ENCODE results near the gene TGM1.

The TGM1 gene

DNA sequence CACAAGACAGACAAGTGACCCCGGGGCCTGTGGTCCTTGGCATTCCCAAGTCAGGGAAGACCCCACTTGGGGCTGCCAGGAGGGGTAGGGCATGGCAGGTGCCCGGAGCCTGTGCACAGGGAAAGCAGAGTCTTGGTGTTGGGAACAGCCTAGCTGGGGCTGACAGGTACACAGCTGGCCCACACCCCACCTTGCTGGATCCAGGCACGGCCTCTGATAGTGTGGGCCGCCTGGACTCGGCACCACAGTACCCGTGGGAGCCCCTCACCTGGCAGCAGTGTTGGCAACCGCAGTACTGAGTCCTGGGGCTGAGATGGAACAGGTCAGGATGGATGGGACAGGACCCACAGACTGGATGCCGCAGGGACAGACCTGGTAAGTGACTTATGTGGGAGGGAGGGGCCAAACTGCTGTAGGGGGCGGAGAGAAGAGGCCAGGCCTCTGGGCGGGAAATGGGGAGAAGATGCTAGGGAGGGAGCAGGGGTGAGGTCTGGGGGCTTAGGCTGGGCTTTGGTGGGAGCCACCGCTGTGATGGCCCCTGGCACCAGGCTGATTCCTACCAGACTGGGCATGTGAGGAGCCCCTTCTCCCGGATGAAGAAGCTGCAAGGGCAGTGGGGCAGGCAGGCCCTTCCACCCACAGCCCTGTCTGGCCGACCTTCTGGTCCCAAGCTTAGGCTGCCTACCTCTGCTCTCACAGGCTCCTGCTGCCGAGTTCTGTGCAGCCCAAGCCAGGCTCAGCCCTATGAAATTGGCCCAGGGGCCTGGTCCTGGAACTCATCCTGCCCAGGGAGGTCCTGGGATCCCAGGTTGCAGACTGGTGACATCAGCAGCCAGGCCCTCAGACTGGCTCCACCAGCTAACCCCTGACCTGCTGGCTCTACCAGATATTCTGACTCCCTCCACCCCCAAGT lies at the start of gene TGM1:
TGM1 (minus strand) TSS at position 357 of the 913 bp plus-strand sequence. CDS start 825 bp downstream, outside the sequence.
- DNase-seq: no peak

DNA sequence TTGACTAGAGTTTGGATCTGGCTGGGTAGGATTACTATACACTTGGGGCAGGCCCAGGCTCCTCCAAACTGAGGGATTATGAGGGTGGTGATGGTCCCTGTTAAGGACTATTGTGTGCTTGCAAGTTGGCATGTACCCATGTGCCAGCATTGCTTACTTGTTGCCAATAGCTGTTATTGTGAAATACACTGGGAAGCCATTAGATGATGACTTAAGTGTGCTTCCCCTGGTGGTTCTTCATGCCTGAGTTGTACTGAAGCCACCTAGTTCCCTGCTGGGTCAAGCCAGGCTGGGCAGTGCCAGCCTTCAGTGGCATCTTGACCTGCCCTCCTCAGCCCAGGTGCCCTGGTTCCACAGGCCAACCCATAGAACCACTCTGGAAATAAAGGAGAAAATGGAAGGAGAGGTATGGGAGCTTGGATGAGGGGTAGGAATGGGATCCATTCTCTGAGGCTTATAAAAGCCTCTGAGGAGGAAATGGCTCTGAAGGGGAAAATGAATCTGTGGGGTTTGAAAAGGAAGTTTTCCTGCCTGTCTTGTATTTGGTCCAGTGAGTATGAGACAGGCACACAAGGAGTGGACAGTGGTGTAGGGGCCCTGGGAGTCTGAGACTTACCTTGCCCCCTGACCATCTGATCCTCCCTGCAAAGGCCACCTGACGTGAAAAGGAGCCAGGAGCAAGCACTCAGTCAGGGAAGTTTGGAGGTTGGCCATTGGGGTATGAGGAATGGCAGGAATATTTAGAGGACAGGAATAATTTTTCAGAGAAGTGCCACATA lies 49.0 kb upstream of the TGM1 start:
- DNase-seq: no peak

DNA sequence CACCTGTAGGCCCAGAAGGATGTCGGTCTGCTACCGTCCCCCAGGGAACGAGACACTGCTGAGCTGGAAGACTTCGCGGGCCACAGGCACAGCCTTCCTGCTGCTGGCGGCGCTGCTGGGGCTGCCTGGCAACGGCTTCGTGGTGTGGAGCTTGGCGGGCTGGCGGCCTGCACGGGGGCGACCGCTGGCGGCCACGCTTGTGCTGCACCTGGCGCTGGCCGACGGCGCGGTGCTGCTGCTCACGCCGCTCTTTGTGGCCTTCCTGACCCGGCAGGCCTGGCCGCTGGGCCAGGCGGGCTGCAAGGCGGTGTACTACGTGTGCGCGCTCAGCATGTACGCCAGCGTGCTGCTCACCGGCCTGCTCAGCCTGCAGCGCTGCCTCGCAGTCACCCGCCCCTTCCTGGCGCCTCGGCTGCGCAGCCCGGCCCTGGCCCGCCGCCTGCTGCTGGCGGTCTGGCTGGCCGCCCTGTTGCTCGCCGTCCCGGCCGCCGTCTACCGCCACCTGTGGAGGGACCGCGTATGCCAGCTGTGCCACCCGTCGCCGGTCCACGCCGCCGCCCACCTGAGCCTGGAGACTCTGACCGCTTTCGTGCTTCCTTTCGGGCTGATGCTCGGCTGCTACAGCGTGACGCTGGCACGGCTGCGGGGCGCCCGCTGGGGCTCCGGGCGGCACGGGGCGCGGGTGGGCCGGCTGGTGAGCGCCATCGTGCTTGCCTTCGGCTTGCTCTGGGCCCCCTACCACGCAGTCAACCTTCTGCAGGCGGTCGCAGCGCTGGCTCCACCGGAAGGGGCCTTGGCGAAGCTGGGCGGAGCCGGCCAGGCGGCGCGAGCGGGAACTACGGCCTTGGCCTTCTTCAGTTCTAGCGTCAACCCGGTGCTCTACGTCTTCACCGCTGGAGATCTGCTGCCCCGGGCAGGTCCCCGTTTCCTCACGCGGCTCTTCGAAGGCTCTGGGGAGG lies 47.9 kb upstream of the TGM1 start, which contains the start of gene LTB4R:
LTB4R (plus strand) TSS at position 857 of the 959 bp plus-strand sequence. CDS start 4,150 bp downstream, outside the sequence.
- peak; percentile 66 for DNase-seq

DNA sequence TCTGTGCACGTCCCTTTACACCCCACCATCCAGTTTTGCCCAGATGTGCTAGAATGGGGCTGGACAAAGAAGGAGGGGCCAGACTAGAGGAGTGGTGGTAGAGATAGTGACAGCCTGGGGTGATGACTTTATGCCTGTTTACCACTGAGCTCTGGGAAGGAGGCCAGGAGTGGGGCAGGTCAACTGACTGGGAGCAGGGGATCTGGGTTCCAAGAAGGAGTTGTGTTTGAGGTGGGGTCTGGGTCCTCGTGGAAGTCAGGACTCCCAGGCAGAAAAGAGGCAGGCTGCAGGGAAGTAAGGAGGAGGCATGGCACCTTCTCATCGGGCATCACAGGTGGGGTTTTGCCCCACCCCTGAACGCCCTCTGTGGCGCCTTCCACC lies 47.3 kb upstream of the TGM1 start:
- no peak for DNase-seq

DNA sequence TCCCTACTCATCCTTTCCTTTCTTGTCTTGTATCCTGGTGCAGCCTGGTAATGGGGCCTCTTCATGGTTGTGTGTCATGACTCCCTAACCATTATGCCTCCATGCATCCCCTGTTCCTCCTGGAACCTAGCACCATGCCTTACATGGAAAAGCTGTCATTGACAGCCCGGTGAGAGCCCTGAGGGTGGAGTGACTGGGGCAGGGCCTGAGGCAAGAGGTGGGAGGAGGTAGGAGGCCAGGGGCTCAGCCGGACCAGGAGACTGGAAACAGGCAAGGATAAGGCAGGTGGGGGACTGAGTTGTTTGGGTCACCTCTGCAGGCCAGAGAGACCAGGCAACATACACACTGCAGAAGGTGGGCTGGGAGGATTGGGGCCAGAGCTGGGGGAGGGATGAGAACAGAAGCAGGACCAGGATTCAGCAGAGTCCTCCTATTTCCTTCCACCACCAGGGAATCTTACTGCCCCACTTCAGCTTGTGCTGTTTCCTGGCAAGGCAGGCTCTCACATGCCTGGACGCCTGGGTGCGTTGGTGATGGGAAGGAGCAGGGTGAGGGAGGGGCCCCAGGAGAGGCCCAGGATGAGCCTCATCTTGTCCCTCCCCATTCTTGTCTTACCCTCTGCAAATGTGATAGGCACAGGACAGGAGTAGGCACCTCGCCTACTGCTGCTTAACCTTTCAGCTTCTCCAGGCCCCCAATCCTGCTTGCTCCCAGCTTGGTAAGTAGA lies 46.7 kb upstream of the TGM1 start, which contains the start of gene LTB4R2:
LTB4R2 (plus strand) TSS at position 603 of the 727 bp plus-strand sequence. CDS start 525 bp downstream, outside the sequence.
- no peak for DNase-seq

DNA sequence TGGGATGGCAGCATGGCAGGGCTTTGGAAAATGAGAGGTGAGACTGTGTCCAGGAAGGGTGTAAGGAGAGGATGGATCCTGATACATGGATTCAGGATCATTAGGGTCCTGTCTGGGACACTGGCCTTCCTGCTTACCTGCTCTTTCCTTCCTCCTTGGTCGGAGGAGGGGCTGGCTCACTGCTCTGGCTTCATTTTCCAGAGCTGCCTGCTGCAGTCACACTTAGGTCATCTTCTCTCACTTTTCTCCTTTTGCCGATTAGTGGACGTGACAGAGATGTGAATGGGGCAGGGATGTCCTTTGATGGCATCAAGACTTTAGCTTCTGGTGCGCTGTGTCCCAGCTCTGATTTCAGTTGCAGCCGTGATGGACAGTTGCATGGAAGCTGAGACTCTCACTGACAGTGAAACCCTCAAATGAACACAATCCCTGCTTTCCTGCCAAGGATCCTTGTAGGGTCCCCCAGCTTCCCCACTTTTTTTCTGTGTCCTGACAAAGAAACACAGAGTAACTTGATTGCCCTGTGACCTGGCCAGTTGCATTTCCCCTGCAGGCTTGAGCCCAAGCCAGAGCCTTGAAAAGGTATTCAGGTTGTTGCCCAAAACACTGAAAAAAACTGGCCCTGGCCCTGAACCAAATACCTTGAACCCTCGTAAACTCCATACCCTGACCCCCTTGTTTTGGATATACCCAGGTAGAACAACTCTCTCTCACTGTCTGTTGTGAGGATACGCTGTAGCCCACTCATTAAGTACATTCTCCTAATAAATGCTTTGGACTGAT lies 45.6 kb upstream of the TGM1 start:
- no peak for DNase-seq

DNA sequence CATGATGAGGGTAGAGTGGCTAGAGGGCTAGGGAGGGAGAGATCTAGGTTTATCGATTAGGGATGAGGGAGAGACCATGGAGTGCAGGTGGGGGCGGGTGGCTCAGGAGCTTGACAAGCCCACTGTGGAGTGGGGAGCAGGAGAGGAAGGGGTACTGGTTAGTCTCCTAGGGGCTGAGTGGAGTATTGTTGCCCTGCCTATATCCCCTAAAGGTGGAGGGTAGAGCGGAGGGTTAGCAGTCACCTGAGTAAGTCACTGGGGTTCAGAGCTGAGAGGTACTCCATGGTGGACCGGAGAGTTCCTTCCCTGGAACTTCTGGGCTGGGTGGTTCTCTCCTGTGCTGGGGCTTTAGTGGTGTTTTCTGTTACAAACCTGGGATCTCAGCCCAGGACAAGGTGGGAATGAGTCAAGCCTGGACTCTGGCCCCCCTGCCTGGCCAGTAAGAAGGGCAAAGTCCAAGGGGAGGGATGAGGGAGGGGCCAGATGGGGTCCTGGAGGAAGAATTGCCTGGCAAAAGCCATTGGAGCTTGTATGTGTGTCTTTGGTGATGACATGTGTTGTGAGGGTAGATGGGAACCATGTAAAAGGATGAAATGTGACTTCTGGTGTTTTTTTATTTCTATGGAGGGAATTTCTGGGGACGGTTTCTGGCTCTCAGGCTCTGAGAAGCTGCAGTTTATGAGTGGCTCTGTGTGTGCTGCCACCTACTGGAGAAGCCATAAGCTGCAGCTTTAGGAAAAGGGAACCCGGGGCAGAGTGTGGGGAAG lies 44.8 kb upstream of the TGM1 start, which contains the start of gene CIDEB:
CIDEB (minus strand) TSS at position 403 of the 767 bp plus-strand sequence; CDS start at position 284, 119 bp downstream.
- DNase-seq: peak; percentile 44

DNA sequence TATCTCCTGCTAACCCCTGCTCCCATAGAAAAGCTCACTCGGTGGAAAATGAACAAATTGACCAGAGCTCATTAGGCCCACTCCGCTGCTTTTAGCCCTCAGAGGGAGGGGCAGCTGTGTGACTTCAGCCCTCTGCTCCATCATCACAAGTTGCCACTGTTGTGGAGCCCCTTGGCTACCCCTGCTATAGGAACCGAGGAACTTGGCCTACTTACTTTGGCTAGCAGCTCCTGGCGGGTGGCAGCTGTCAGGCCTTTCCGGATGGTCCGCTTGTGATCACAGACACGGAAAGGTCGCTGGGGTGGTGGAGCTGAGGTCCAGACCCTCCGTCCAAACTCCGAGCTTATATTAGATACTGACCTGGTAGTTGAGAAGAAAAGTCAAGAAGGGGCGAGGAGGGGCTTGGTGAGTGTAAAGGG lies 44.2 kb upstream of the TGM1 start:
- DNase-seq: no peak

DNA sequence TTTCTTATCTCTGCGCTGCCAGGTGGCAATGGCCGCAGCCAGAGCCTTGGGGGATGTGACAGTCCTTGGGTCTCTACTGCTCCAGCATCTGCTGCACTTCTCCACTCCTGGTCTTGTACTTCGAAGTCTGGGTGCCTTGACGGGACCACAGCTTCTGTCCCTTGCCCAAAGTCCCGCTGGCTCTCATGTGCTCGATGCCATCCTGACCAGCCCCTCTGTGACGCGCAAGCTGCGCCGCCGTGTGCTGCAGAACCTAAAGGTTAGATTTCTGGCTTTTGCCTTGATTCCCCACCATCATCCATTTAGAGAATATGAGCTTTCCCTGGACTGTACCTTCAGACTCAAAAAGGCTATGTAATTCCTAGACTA lies 41.0 kb upstream of the TGM1 start:
- DNase-seq: no peak

DNA sequence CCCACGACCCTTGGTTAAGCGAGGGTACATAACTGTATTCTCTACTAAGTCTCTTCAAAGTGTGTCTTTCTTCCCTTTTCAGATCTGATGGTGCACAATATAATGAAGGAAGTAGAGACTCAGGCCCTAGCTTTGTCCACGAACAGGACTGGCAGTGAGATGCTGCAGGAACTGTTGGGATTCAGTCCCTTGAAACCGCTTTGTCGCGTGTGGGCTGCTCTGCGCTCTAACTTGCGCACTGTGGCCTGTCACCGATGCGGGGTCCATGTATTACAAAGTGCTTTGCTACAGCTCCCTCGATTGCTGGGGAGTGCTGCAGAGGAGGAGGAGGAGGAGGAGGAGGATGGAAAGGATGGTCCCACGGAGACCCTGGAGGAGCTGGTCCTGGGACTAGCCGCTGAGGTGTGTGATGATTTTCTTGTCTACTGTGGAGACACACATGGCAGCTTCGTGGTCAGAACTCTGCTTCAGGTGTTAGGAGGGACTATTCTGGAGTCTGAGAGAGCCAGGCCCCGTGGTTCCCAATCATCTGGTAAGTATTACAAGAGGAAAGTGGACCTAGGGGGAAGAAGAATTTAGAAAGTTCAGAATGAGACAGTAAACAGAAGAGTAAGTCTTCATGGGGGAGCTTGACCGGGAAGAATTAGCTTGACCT lies 37.5 kb upstream of the TGM1 start:
- no peak for DNase-seq

DNA sequence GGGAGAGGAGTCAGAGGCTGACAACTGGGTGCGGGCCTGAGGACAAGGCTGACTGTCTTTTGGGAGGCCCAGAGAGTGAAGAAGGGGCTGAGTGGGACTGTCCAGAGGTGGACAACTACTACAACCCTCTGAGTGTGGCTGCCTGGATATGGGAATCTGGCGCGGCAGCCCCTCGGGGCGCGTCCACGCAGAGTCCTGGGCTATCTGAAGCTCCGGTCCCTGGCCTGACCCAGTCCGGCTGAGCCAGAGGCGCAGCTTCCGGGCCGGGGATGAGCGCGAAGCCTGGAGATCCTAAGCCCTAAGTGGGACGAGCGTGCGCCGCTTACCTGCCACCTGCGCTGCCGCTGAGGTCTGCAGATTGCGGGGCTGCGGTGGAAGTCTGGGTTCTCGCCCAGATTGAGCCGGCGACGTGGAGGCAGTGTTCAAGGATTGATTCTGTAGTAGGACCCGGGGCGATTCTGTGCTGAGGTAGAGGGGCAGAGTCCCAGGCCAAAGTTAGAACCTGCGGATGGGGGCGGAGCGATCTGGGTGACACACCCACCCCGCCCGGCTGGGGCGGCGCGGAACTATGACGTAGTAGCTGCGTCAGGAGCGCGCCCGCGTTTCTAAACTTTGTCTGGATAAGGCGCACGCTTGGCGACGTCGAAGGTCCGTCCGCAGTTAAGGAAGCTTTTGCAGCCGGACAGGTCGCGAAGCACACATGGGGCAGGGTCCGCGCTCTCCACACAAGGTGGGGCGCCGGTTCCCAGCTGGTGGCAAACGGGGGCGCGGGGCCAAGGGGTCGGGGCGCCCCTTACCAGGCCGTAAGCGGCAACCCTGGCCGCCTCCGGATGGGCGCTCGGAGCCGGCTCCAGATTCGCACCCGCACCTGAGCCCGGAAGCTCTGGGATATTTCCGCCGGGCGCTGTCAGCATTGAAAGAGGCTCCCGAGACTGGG lies 36.5 kb upstream of the TGM1 start, which contains the start of the genes DHRS1 and NOP9:
DHRS1 (minus strand) TSS at position 526 of the 937 bp plus-strand sequence. CDS start 674 bp downstream, outside the sequence.
NOP9 (plus strand) TSS at position 596 of the 937 bp plus-strand sequence; CDS start at position 701, 105 bp downstream.
- peak; percentile 85 for DNase-seq

DNA sequence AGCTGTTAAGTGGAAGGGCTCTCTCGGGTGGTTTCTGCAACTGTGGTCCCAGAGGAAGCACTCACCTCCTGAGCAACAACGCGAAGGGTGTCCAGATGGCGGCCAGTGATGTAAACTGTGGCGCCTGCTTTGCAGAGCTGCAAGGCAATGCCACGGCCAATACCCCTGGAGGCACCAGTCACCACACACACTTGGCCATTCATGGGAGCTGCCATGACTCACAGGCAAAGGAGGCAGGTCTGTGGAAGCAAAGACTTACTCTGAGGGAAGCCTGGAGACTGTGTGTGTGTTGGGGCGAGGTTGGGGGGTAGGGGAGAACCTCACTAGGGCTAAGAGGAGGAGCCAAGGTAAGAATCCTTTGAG lies 35.9 kb upstream of the TGM1 start:
- DNase-seq: peak; percentile 38

DNA sequence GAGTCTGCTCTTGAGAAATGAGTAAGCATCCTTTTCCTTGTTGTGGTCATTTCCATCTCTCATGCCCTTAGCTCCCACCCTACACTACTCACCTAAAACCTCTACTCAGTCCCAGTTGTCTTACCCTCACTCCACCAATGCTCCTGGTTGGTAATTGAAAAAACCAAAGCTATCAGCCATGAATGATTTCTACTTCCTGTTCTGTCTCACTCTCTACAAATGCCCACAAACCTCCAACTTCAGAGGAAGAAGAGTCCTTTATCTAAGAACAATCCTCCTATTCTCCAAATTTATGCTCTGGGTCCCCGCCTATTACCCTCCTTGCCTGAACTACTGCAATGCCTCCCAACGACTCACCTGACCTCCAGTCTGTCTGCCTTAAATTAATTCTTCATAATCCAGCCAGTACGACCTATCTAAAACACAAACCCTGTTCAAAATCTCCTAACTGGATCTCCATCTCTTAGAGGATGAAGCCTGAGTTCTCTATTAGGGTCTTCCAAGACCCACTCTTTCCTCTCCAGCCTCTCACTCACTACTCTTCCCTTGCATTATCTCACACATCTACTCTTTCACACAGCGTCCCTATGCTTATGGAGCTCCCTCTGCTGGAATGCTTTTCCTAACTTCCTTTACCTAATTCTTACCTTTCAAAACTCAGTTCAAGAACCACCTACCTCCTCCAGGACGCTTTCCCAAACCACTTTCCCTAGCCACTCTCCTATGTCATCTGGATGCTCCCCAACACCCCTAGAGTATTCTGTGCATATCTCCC lies 34.4 kb upstream of the TGM1 start:
- DNase-seq: peak; percentile 18

DNA sequence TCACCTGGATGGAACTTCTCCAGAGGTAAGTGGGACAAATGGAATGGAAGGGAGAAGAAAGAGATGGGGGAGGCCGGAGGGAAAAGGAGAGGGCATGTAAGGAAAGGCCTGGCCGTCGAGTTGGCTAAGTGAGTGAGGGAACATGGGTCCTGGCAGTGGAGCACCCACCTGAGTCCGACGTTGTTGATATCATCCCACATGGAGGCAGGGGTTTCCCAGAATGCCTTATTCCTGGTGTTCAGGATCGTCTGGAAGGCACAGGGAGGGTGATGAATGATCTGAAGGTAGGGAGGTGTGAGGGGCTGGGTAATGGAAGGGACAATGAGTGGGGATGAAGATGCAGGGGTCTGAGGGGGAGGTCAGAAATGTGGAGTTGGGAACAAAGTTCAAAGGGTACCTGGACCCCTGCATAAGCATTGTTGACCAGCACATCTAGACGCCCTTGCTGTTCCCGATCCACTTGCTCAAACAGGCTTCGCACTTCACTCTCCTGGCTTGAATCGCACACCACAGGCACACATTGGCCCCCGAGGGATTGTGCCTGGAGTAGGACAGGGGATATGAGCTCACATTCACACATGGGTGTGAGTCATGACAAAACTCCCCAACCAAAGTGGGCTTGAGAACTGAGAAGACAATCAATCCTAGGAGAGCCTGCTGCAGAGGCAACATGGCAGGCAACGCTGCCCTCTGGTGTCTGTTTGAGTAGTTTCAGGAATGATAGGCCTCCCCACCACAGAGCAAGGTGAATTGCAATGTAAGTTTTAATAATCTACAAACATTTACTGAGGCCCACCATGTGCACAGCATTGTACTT lies 33.6 kb upstream of the TGM1 start:
- peak; percentile 93 for DNase-seq

DNA sequence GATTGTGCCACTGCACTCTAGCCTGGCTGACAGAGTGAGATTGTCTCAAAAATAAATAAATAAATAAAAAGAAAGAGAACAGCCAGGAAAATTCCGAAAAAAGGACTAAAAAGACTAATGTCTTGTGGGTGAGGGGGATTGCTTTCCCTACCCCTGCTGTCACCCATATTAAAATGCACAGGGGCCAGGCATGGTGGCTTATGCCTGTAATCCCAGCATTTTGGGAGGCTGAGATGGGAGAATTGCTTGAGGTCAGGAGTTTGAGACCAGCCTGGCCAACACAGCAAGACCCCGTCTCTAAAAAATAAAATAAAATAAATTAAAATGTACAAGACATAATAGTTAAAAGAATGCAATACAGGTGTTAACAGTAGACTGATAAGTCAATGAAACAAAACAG lies 30.5 kb upstream of the TGM1 start:
- no peak for DNase-seq

DNA sequence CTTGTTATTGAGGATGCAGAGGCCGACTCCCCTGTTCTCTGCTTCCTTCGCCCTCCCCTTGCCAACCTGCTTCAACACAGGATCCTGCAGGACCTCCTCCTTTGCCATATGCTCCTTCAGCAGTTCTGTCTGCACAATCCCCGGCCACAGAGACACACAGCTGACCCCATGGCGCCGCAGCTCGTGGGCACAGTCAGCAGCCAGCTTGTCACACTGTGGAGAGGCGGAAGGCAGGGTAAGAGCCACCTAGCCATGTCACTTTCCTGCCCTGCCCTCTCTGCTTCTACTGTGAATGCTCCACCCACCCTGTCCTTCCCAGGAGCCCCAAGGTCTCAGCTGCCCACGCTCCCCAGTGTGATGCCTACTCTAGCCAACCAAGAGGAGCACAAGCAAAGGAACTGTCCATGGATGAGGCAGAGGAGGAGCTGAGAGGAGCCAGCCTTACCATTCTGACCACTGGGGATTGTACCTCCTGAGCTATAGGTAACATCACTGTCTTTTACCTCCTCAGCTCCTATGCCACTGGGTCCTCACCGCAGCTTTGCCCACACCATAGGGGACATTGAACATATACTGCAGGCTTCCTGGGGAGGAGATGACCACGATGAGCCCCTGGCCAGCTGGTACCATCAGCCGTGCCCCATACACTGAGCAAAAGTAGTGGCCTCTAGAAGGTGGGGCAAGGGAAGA lies 29.3 kb upstream of the TGM1 start:
- no peak for DNase-seq
